Measurements from ENCODE around the gene ZFP36L2.
A peak's percentile ranks its signal among the peaks of the same experiment; 100 is the strongest.

Gene ZFP36L2

GRCh38 chr2:43186321-43186678 is 40.1 kb downstream of the ZFP36L2 start:
- no peak for TF ChIP-seq CTCF (IDR thresholded peaks at IDR 0.05; ENCODE audit: insufficient read depth, low read depth, low read length, missing control alignments)
- no peak overlapping the region for H3K4me3 ChIP-seq (ENCODE audit: low read length)
- DNase-seq (ENCODE audit: low read depth), result no peak

- no peak for TF ChIP-seq CTCF (IDR thresholded peaks at IDR 0.05; ENCODE audit: insufficient read depth, low read depth, low read length, missing control alignments)
- H3K4me3 ChIP-seq (ENCODE audit: low read length), result no peak overlapping the region
- no peak for DNase-seq (ENCODE audit: low read depth)
Measured at GRCh38 chr2:43185146-43185545, 41.3 kb downstream of the ZFP36L2 start.

GRCh38 chr2:43184339-43184895 is 42.0 kb downstream of the ZFP36L2 start:
- H3K4me3 ChIP-seq (ENCODE audit: low read length), result no peak overlapping the region
- peak; percentile 97 for DNase-seq (ENCODE audit: low read depth)
- no peak for TF ChIP-seq CTCF (IDR thresholded peaks at IDR 0.05; ENCODE audit: insufficient read depth, low read depth, low read length, missing control alignments)

- H3K4me3 ChIP-seq (ENCODE audit: low read length), result no peak overlapping the region
- no peak for TF ChIP-seq CTCF (IDR thresholded peaks at IDR 0.05; ENCODE audit: insufficient read depth, low read depth, low read length, missing control alignments)
- no peak for DNase-seq (ENCODE audit: low read depth)
Measured at GRCh38 chr2:43183743-43184142, 42.7 kb downstream of the ZFP36L2 start.

- TF ChIP-seq CTCF (IDR thresholded peaks at IDR 0.05; ENCODE audit: insufficient read depth, low read depth, low read length, missing control alignments), result no peak
- DNase-seq (ENCODE audit: low read depth), result peak; percentile 78
- H3K4me3 ChIP-seq (ENCODE audit: low read length), result no peak overlapping the region
Measured at GRCh38 chr2:43180897-43181296, 45.5 kb downstream of the ZFP36L2 start.

- DNase-seq (ENCODE audit: low read depth), result no peak
- no peak for TF ChIP-seq CTCF (IDR thresholded peaks at IDR 0.05; ENCODE audit: insufficient read depth, low read depth, low read length, missing control alignments)
- no peak overlapping the region for H3K4me3 ChIP-seq (ENCODE audit: low read length)
Measured at GRCh38 chr2:43179942-43180341, 46.5 kb downstream of the ZFP36L2 start.
